DOHH2 (cell line): ENCODE results near the gene PRKN.

Source experiments
- H3F3A ChIP-seq: fragments of 200-600 bp; sonication (generic), shearing (Covaris generic); 2 replicates; pipeline ENCODE4 v1.6.0; 2016; ENCODE audit warnings: antibody characterized with exemption, mild to moderate bottlenecking; ENCODE audit not compliant: control insufficient read depth, insufficient read depth
- H3K27ac ChIP-seq: fragments of 200-600 bp; sonication (generic); 2 replicates; pipeline ENCODE4 v1.5.1; 2014; ENCODE audit warnings: low read depth, mild to moderate bottlenecking, low read length, moderate library complexity
- H3K27me3 ChIP-seq: fragments of 200-600 bp; sonication (generic); 2 replicates; pipeline ENCODE4 v1.6.1; 2014; ENCODE audit warnings: mild to moderate bottlenecking, low read length, mixed read lengths; ENCODE audit not compliant: control insufficient read depth
- H3K36me3 ChIP-seq: fragments of 200-600 bp; sonication (generic); 2 replicates; pipeline ENCODE4 v1.6.1; 2014; ENCODE audit warnings: mild to moderate bottlenecking, low read length, moderate library complexity, mixed read lengths; ENCODE audit not compliant: control insufficient read depth
- H3K4me1 ChIP-seq: fragments of 200-600 bp; sonication (generic); 2 replicates; pipeline ENCODE4 v1.6.1; 2014; ENCODE audit warnings: mild to moderate bottlenecking, low read length, mixed read lengths; ENCODE audit not compliant: control insufficient read depth
- H3K4me2 ChIP-seq: fragments of 200-600 bp; sonication (generic); 2 replicates; pipeline ENCODE4 v1.6.0; 2014; ENCODE audit warnings: mild to moderate bottlenecking, low read length, moderate library complexity
- H3K4me3 ChIP-seq: fragments of 200-600 bp; sonication (generic); 2 replicates; pipeline ENCODE4 v1.5.1; 2014; ENCODE audit warnings: mild to moderate bottlenecking, low read length, mixed read lengths
- H3K79me2 ChIP-seq: fragments of 200-600 bp; sonication (generic); 2 replicates; pipeline ENCODE4 v1.6.1; 2014; ENCODE audit warnings: mild to moderate bottlenecking, low read length, mixed read lengths; ENCODE audit not compliant: control insufficient read depth
- H3K9me2 ChIP-seq: fragments of 200-600 bp; sonication (generic); replicated peaks from 2 replicates; pipeline ENCODE4 v1.6.1; 2014; ENCODE audit warnings: mild to moderate bottlenecking, low read length, mixed read lengths; ENCODE audit not compliant: control insufficient read depth
- H3K9me3 ChIP-seq: fragments of 200-600 bp; sonication (generic); 2 replicates; pipeline ENCODE4 v1.6.1; 2014; ENCODE audit warnings: antibody characterized with exemption, low read length, mixed read lengths; ENCODE audit not compliant: control insufficient read depth, insufficient read depth
- H4K20me1 ChIP-seq: fragments of 200-600 bp; sonication (generic); 2 replicates; pipeline ENCODE4 v1.6.0; 2014; ENCODE audit warnings: low read depth, mild to moderate bottlenecking, antibody characterized with exemption, low read length, moderate library complexity; ENCODE audit not compliant: control insufficient read depth, insufficient read depth
- CTCF ChIP-seq: fragments of 200-600 bp; sonication (generic); IDR thresholded peaks from one replicate; pipeline ENCODE4 v1.5.1; 2014; ENCODE audit warnings: antibody characterized with exemption, mild to moderate bottlenecking, low read depth, low read length; ENCODE audit not compliant: poor library complexity, severe bottlenecking
- EZH2phosphoT487 ChIP-seq: fragments of 200-600 bp; sonication (generic); IDR thresholded peaks from 2 replicates; pipeline ENCODE4 v1.6.1; 2017; ENCODE audit warnings: borderline replicate concordance, mild to moderate bottlenecking, antibody characterized with exemption, low read length, moderate library complexity, mixed read lengths

PRKN gene

GRCh38 chr6:162615016-162615705 lies 112.4 kb downstream of the PRKN start:
- Histone ChIP-seq H3K27me3 (no peaks in the 10 kb centered on the region), H3K4me2 (no peak overlapping the region), H3K9me3 (no peaks in the 10 kb centered on the region), H4K20me1 (no peaks in the 10 kb centered on the region), H3K4me1 (no peaks in the 10 kb centered on the region), H3F3A (no peaks in the 10 kb centered on the region), H3K27ac (no peak overlapping the region), H3K9me2 (no peaks in the 10 kb centered on the region), H3K4me3 (no peak overlapping the region), H3K36me3 (no peaks in the 10 kb centered on the region), H3K79me2 (no peaks in the 10 kb centered on the region)
- no peak for TF ChIP-seq EZH2phosphoT487
- TF ChIP-seq CTCF = no peak

GRCh38 chr6:162613310-162613709 lies 114.3 kb downstream of the PRKN start:
- TF ChIP-seq CTCF = no peak
- no peak for TF ChIP-seq EZH2phosphoT487
- Histone ChIP-seq H3K36me3 (no peaks in the 10 kb centered on the region), H3K27me3 (no peaks in the 10 kb centered on the region), H3K4me2 (no peak overlapping the region), H3F3A (no peaks in the 10 kb centered on the region), H3K4me1 (no peaks in the 10 kb centered on the region), H3K79me2 (no peaks in the 10 kb centered on the region), H3K4me3 (no peak overlapping the region), H3K9me3 (no peaks in the 10 kb centered on the region), H3K9me2 (no peaks in the 10 kb centered on the region), H3K27ac (no peak overlapping the region), H4K20me1 (no peaks in the 10 kb centered on the region)

- no peaks in the 10 kb centered on the region for H3K36me3 ChIP-seq
- no peaks in the 10 kb centered on the region for H3F3A ChIP-seq
- no peaks in the 10 kb centered on the region for H3K79me2 ChIP-seq
- TF ChIP-seq CTCF = no peak
- TF ChIP-seq EZH2phosphoT487 = no peak
- H3K4me1 ChIP-seq = no peaks in the 10 kb centered on the region
- H3K27ac ChIP-seq = no peak overlapping the region
- H3K9me2 ChIP-seq = no peaks in the 10 kb centered on the region
- no peak overlapping the region for H3K4me3 ChIP-seq
- no peaks in the 10 kb centered on the region for H4K20me1 ChIP-seq
- no peak overlapping the region for H3K4me2 ChIP-seq
- no peaks in the 10 kb centered on the region for H3K27me3 ChIP-seq
- no peaks in the 10 kb centered on the region for H3K9me3 ChIP-seq
Measured at GRCh38 chr6:162612613-162613012, 115.0 kb downstream of the PRKN start.

- no peak overlapping the region for H3K27ac ChIP-seq
- no peaks in the 10 kb centered on the region for H3K9me3 ChIP-seq
- no peak overlapping the region for H3K4me3 ChIP-seq
- H3F3A ChIP-seq = no peaks in the 10 kb centered on the region
- no peaks in the 10 kb centered on the region for H3K27me3 ChIP-seq
- no peaks in the 10 kb centered on the region for H3K36me3 ChIP-seq
- H3K9me2 ChIP-seq = no peaks in the 10 kb centered on the region
- H4K20me1 ChIP-seq = no peaks in the 10 kb centered on the region
- no peaks in the 10 kb centered on the region for H3K79me2 ChIP-seq
- no peak for TF ChIP-seq EZH2phosphoT487
- no peak for TF ChIP-seq CTCF
- H3K4me2 ChIP-seq = no peak overlapping the region
- no peaks in the 10 kb centered on the region for H3K4me1 ChIP-seq
Measured at GRCh38 chr6:162610351-162610750, 117.2 kb downstream of the PRKN start.
